WI38 (cell line): ENCODE measurements around the gene STAMBPL1.

Source experiments
- H3K4me3 ChIP-seq: 2 replicates; pipeline ENCODE4 v1.5.1; 2011; ENCODE audit warnings: low read depth, mild to moderate bottlenecking, control low read depth, low read length
- TF ChIP-seq, protein P1 (sequence below): IDR thresholded peaks from 2 replicates; pipeline ENCODE4 v1.5.1; 2012; ENCODE audit warnings: low read depth, mild to moderate bottlenecking, control low read depth, low read length

STAMBPL1 gene

DNA sequence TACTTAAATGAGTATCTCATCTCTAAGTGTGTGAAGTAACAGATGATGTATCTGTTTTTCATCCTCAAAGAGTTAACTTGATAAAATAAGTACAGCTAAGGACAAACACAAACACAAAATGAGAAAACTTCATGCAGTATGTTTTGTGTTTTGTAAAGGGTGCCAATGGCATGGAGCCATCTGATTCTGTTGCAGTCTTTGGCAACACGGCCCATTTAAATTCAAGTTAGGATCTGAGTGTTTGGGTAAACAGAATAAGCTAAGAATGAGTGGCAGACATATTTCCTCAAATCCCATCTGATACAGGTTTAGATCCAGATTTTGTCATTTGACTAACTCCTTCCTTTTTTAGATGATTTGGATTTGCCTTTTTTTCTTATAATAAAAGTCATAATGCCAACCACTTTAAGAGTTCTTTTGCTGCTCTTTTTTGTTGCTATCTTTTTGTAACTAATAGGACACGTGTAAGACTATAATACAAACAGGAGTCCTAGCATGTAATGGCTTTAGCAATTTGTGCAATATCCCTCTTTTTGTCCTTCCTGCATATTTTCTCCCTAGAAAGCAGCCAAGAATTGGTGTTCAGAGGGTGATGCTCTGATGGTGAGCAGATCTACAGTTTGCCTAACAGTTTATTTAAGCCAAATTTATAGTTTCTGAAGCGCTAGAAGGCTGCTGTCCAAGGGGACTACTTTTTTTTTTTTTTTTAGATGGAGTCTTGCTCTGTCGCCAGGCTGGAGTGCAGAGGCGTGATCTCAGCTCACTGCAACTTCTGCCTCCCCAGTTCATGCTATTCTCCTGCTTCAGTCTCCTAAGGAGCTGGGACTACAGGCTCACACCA is 91.4 kb downstream of the STAMBPL1 start:
- H3K4me3 ChIP-seq: no peak overlapping the region
- TF ChIP-seq, protein P1, sequence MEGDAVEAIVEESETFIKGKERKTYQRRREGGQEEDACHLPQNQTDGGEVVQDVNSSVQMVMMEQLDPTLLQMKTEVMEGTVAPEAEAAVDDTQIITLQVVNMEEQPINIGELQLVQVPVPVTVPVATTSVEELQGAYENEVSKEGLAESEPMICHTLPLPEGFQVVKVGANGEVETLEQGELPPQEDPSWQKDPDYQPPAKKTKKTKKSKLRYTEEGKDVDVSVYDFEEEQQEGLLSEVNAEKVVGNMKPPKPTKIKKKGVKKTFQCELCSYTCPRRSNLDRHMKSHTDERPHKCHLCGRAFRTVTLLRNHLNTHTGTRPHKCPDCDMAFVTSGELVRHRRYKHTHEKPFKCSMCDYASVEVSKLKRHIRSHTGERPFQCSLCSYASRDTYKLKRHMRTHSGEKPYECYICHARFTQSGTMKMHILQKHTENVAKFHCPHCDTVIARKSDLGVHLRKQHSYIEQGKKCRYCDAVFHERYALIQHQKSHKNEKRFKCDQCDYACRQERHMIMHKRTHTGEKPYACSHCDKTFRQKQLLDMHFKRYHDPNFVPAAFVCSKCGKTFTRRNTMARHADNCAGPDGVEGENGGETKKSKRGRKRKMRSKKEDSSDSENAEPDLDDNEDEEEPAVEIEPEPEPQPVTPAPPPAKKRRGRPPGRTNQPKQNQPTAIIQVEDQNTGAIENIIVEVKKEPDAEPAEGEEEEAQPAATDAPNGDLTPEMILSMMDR: no peak
